ENCODE data around the gene C1orf94. TPM values are rescaled to one million over a fixed set of nuclear protein-coding genes. Genes with fewer than 3 reads are reported as not detected.
"Not testable (repeated sequence)": the region's sequence is repeated elsewhere in the genome, so short reads cannot be mapped to it uniquely, and the experiment has no call there.

The C1orf94 gene
- total and polyA plus RNA-seq, 7 experiments from 2014 or later, result not detected

DNA sequence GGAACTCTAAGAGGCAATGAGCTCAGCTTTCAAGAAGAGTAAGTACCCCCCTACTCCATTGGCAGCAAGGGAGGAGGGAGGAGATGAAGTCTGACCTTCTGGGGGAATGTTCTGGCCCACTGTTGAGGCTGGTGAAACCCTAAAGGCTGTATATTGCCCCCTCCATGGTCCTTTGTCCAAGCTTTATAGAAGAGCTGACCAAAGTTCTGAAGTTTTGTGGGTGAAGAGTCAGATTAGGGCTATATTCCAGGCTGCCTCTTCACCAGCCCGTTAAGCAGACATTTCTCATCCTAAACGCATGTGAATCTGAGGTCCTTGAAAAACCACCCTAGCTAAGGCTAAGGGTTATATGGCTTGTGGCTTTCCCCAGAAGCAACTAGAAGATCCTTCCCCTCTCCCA, 1.4 kb downstream of the C1orf94 start:
- DNase-seq (no peak), ATAC-seq (no peak)
- H3K36me3 Mint-ChIP-seq, result peaks cover 0 to 3% (median 0%) of the 10 kb centered on the region in 5 donors
- no peak overlapping the region for H3K4me3 Mint-ChIP-seq
- no peak overlapping the region for H3K4me3 ChIP-seq (ENCODE audit: low read length)
- peaks cover 3 to 9% of the 10 kb centered on the region in 2 donors for H3K27me3 ChIP-seq (ENCODE audit: control insufficient read depth in 2 of 2, insufficient read depth in 2 of 2, low read length in 2 of 2)
- POLR2A ChIA-PET, result no interaction called here
- H3K9me3 ChIP-seq (ENCODE audit: control insufficient read depth in 2 of 3, low read length in 3 of 3), result no peaks in the 10 kb centered on the region
- no peaks in the 10 kb centered on the region for H3K36me3 ChIP-seq (ENCODE audit: control insufficient read depth in 2 of 3, insufficient read depth in 3 of 3, low read length in 3 of 3)
- CTCF ChIA-PET, result no interaction called here
- peaks cover 39 to 67% (median 60%) of the 10 kb centered on the region in 5 donors for H3K27me3 Mint-ChIP-seq
- no peaks in the 10 kb centered on the region for H3K4me1 ChIP-seq (ENCODE audit: control insufficient read depth in 2 of 2, insufficient read depth in 2 of 2, low read length in 2 of 2)
- H3K27ac Mint-ChIP-seq, result no peak overlapping the region
- H3K9me3 Mint-ChIP-seq, result peaks cover 0 to 11% (median 3%) of the 10 kb centered on the region in 11 donors
- no peaks in the 10 kb centered on the region for H3K4me1 Mint-ChIP-seq
- intact Hi-C loops (cut with micrococcal nuclease), result no loop called here
- H3K27ac ChIP-seq (ENCODE audit: low read depth, low read length), result no peak overlapping the region

DNA sequence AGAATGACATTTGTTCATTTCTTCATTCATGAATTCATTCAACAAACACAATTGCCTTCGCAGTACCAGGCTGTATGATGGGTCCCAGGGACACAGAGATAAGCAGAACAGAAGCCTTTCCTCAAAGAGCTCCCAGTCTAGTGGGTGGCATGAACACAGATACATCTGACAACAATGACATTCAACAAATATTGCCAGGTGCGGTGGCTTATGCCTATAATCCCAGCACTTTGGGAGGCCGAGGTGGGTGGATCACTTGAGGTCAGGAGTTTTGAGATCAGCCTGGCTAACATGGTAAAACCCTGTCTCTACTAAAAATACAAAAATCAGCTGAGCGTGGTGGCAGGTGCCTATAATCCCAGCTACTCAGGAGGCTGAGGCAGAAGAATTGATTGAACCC, 6.7 kb downstream of the C1orf94 start:
- H3K9me3 ChIP-seq (ENCODE audit: control insufficient read depth in 2 of 3, low read length in 3 of 3); H3K4me3 Mint-ChIP-seq; H3K36me3 ChIP-seq (ENCODE audit: control insufficient read depth in 2 of 3, insufficient read depth in 3 of 3, low read length in 3 of 3); H3K9me3 Mint-ChIP-seq; CTCF ChIA-PET; H3K27ac ChIP-seq (ENCODE audit: low read depth, low read length); H3K4me3 ChIP-seq (ENCODE audit: low read length); H3K27me3 ChIP-seq (ENCODE audit: control insufficient read depth in 2 of 2, insufficient read depth in 2 of 2, low read length in 2 of 2); H3K27ac Mint-ChIP-seq; ATAC-seq; POLR2A ChIA-PET; DNase-seq; H3K4me1 ChIP-seq (ENCODE audit: control insufficient read depth in 2 of 2, insufficient read depth in 2 of 2, low read length in 2 of 2); intact Hi-C loops (cut with micrococcal nuclease); H3K4me1 Mint-ChIP-seq; H3K36me3 Mint-ChIP-seq: not testable (repeated sequence)
- H3K27me3 Mint-ChIP-seq, result peaks cover 16 to 60% (median 46%) of the 10 kb centered on the region in 5 donors

DNA sequence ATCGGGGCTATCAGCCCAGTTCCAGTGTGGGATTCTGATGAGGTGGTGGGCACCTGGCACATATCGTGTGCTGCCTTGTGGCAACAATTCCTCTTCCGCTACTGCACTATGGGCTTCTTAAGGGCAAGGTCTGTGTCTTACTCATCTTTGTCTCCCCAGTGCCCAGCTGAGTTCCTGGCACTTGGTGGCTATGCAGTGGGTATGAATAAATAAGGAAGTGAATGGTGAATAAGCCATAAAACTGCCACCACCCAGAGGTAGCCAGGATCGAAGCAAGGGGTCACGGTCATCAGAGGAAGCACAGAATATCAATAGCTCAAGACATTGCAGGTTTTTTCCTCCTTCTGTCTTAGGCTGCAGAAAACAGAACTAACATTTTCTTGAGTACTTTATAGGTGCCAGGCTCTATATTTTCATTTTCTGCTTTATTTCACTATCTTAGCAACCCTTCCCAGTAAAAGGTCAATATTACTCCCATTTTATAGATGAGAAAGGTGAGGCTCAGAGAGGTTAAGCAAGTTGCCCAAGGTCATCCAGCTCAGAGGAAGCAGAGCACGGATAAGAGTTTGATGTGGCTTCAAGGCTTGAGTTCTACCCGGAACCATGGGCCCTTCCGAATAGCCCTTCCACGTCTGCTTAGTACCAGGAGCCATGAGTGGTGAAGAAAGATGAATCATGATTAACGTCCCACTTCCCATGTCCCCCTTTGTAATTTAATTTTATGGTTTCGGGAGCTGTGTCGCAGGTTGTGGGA, 10.2 kb downstream of the C1orf94 start:
- Mint-ChIP-seq H3K4me1 (no peaks in the 10 kb centered on the region), H3K9me3 (peaks cover 0 to 9% (median 0%) of the 10 kb centered on the region in 11 donors), H3K27me3 (peaks cover 2 to 50% (median 39%) of the 10 kb centered on the region in 5 donors), H3K4me3 (no peak overlapping the region), H3K36me3 (no peaks in the 10 kb centered on the region), H3K27ac (no peak overlapping the region)
- intact Hi-C loops (cut with micrococcal nuclease), result no loop called here
- ATAC-seq (no peak), DNase-seq (no peak)
- Histone ChIP-seq H3K4me1 (ENCODE audit: control insufficient read depth in 2 of 2, insufficient read depth in 2 of 2, low read length in 2 of 2) (no peaks in the 10 kb centered on the region), H3K9me3 (ENCODE audit: control insufficient read depth in 2 of 3, low read length in 3 of 3) (no peaks in the 10 kb centered on the region), H3K36me3 (ENCODE audit: control insufficient read depth in 2 of 3, insufficient read depth in 3 of 3, low read length in 3 of 3) (no peaks in the 10 kb centered on the region), H3K27me3 (ENCODE audit: control insufficient read depth in 2 of 2, insufficient read depth in 2 of 2, low read length in 2 of 2) (no peaks in the 10 kb centered on the region), H3K4me3 (ENCODE audit: low read length) (no peak overlapping the region), H3K27ac (ENCODE audit: low read depth, low read length) (no peak overlapping the region)
- ChIA-PET POLR2A (no interaction called here), CTCF (no interaction called here)

DNA sequence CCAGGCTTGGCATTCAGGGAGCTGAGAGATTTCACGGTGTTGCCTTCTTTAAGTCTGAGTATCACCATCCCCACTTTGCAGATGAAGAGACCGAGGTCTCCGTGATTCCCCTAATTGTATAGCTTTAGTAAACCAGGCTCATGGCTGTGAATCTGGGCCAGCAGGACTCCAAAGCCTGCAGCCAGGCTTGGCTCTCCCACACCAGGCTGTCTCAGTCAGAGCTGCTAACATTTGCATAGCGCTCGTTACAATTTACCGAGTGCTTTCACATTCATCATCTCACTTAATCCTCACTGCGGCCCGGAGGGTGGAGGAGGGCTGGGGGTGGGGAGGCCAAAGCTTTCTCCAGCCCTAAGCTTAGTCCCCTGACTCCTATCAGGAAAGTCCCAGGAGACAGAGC, 11.7 kb downstream of the C1orf94 start:
- Mint-ChIP-seq H3K4me1 (no peaks in the 10 kb centered on the region), H3K27me3 (peaks cover 2 to 53% (median 42%) of the 10 kb centered on the region in 5 donors), H3K4me3 (no peak overlapping the region), H3K36me3 (no peaks in the 10 kb centered on the region), H3K27ac (no peak overlapping the region), H3K9me3 (peaks cover 0 to 7% (median 0%) of the 10 kb centered on the region in 11 donors)
- H3K4me3 ChIP-seq (ENCODE audit: low read length), result no peak overlapping the region
- POLR2A ChIA-PET, result no interaction called here
- H3K4me1 ChIP-seq (ENCODE audit: control insufficient read depth in 2 of 2, insufficient read depth in 2 of 2, low read length in 2 of 2), result no peaks in the 10 kb centered on the region
- intact Hi-C loops (cut with micrococcal nuclease), result no loop called here
- DNase-seq (no peak), ATAC-seq (no peak)
- no peaks in the 10 kb centered on the region for H3K9me3 ChIP-seq (ENCODE audit: control insufficient read depth in 2 of 3, low read length in 3 of 3)
- no peaks in the 10 kb centered on the region for H3K36me3 ChIP-seq (ENCODE audit: control insufficient read depth in 2 of 3, insufficient read depth in 3 of 3, low read length in 3 of 3)
- no peaks in the 10 kb centered on the region for H3K27me3 ChIP-seq (ENCODE audit: control insufficient read depth in 2 of 2, insufficient read depth in 2 of 2, low read length in 2 of 2)
- H3K27ac ChIP-seq (ENCODE audit: low read depth, low read length), result no peak overlapping the region
- CTCF ChIA-PET, result no interaction called here

GRCh38 chr1:34188985-34189384, 12.3 kb downstream of the C1orf94 start:
- peaks cover 0 to 7% (median 0%) of the 10 kb centered on the region in 11 donors for H3K9me3 Mint-ChIP-seq
- H3K4me3 ChIP-seq (ENCODE audit: low read length), result no peak overlapping the region
- no peaks in the 10 kb centered on the region for H3K4me1 ChIP-seq (ENCODE audit: control insufficient read depth in 2 of 2, insufficient read depth in 2 of 2, low read length in 2 of 2)
- no peak overlapping the region for H3K27ac ChIP-seq (ENCODE audit: low read depth, low read length)
- no peak for DNase-seq
- H3K9me3 ChIP-seq (ENCODE audit: control insufficient read depth in 2 of 3, low read length in 3 of 3), result no peaks in the 10 kb centered on the region
- H3K36me3 ChIP-seq (ENCODE audit: control insufficient read depth in 2 of 3, insufficient read depth in 3 of 3, low read length in 3 of 3), result no peaks in the 10 kb centered on the region
- intact Hi-C loops (cut with micrococcal nuclease), result no loop called here
- H3K4me1 Mint-ChIP-seq, result no peaks in the 10 kb centered on the region
- ChIA-PET CTCF (no interaction called here), POLR2A (no interaction called here)
- no peaks in the 10 kb centered on the region for H3K36me3 Mint-ChIP-seq
- ATAC-seq, result no peak
- no peak overlapping the region for H3K27ac Mint-ChIP-seq
- no peaks in the 10 kb centered on the region for H3K27me3 ChIP-seq (ENCODE audit: control insufficient read depth in 2 of 2, insufficient read depth in 2 of 2, low read length in 2 of 2)
- H3K4me3 Mint-ChIP-seq, result no peak overlapping the region
- peaks cover 2 to 53% (median 46%) of the 10 kb centered on the region in 5 donors for H3K27me3 Mint-ChIP-seq

- intact Hi-C loops (cut with micrococcal nuclease), result no loop called here
- H3K36me3 Mint-ChIP-seq, result no peaks in the 10 kb centered on the region
- H3K9me3 Mint-ChIP-seq, result peaks cover 0 to 7% (median 0%) of the 10 kb centered on the region in 11 donors
- Histone ChIP-seq H3K27me3 (ENCODE audit: control insufficient read depth in 2 of 2, insufficient read depth in 2 of 2, low read length in 2 of 2) (no peaks in the 10 kb centered on the region), H3K27ac (ENCODE audit: low read depth, low read length) (no peak overlapping the region), H3K36me3 (ENCODE audit: control insufficient read depth in 2 of 3, insufficient read depth in 3 of 3, low read length in 3 of 3) (no peaks in the 10 kb centered on the region), H3K4me3 (ENCODE audit: low read length) (no peak overlapping the region), H3K9me3 (ENCODE audit: control insufficient read depth in 2 of 3, low read length in 3 of 3) (no peaks in the 10 kb centered on the region), H3K4me1 (ENCODE audit: control insufficient read depth in 2 of 2, insufficient read depth in 2 of 2, low read length in 2 of 2) (no peaks in the 10 kb centered on the region)
- no peak overlapping the region for H3K27ac Mint-ChIP-seq
- H3K27me3 Mint-ChIP-seq, result peaks cover 0 to 50% (median 43%) of the 10 kb centered on the region in 5 donors
- no peaks in the 10 kb centered on the region for H3K4me1 Mint-ChIP-seq
- ATAC-seq, result no peak
- POLR2A ChIA-PET, result no interaction called here
- CTCF ChIA-PET, result no interaction called here
- no peak overlapping the region for H3K4me3 Mint-ChIP-seq
- DNase-seq, result no peak
Observed at GRCh38 chr1:34190692-34191091, 14.0 kb downstream of the C1orf94 start.

DNA sequence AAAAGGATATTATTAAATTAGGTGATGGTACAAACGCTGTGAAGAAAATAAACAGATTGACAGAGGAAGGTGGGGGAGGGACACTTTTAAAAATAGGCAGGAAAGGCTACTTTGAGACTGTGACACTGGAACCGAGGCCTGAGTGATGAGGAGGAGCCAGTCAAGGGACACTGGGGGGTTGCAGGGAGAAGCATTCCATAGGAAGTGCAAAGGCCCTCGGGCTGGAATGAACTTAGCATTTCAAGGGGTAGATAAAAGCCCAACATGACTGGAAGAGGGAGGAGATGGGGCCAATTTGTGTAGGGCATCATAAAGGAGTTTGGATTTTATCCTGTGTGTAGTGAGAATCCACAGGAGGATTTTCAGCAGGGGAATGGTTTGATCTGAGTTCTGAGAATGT, 15.9 kb downstream of the C1orf94 start:
- Mint-ChIP-seq H3K4me1 (no peaks in the 10 kb centered on the region), H3K27ac (no peak overlapping the region), H3K27me3 (peaks cover 0 to 34% (median 30%) of the 10 kb centered on the region in 5 donors), H3K36me3 (no peaks in the 10 kb centered on the region), H3K4me3 (no peak overlapping the region), H3K9me3 (peaks cover 0 to 7% (median 0%) of the 10 kb centered on the region in 11 donors)
- no peak overlapping the region for H3K4me3 ChIP-seq (ENCODE audit: low read length)
- H3K27me3 ChIP-seq (ENCODE audit: control insufficient read depth in 2 of 2, insufficient read depth in 2 of 2, low read length in 2 of 2), result no peaks in the 10 kb centered on the region
- H3K27ac ChIP-seq (ENCODE audit: low read depth, low read length), result no peak overlapping the region
- intact Hi-C loops (cut with micrococcal nuclease), result no loop called here
- ATAC-seq (no peak), DNase-seq (no peak)
- H3K9me3 ChIP-seq (ENCODE audit: control insufficient read depth in 2 of 3, low read length in 3 of 3), result no peaks in the 10 kb centered on the region
- ChIA-PET POLR2A (no interaction called here), CTCF (no interaction called here)
- H3K36me3 ChIP-seq (ENCODE audit: control insufficient read depth in 2 of 3, insufficient read depth in 3 of 3, low read length in 3 of 3), result no peaks in the 10 kb centered on the region
- H3K4me1 ChIP-seq (ENCODE audit: control insufficient read depth in 2 of 2, insufficient read depth in 2 of 2, low read length in 2 of 2), result no peaks in the 10 kb centered on the region

Data from naive thymus-derived CD4-positive, alpha-beta T cell (primary cell).